SH-SY5Y (cell line): ENCODE measurements around the gene CCL26.

ENCODE experiments used
- GATA2 ChIP-seq: IDR thresholded peaks from 2 replicates; pipeline ENCODE4 v1.6.1; 2011; ENCODE audit warnings: mild to moderate bottlenecking, low read depth, low read length
- GATA3 ChIP-seq: IDR thresholded peaks from 2 replicates; pipeline ENCODE4 v1.6.1; 2011; ENCODE audit warnings: low read depth, mild to moderate bottlenecking, low read length, moderate library complexity

Gene CCL26

GRCh38 chr7:75804705-75805104 lies 32.7 kb upstream of the CCL26 start:
- TF ChIP-seq GATA3, result no peak
- no peak for TF ChIP-seq GATA2

- TF ChIP-seq GATA2 (no peak), GATA3 (no peak)
These were observed 32.0 kb upstream of the CCL26 start for GRCh38 chr7:75804004-75804403.

- no peak for TF ChIP-seq GATA2
- TF ChIP-seq GATA3, result no peak
These were observed 30.5 kb upstream of the CCL26 start for GRCh38 chr7:75802552-75802821.

- TF ChIP-seq GATA3, result no peak
- TF ChIP-seq GATA2, result no peak
These were observed 26.8 kb upstream of the CCL26 start for GRCh38 chr7:75798770-75799169.

- TF ChIP-seq GATA2 (no peak), GATA3 (no peak)
These were observed 24.4 kb upstream of the CCL26 start for GRCh38 chr7:75796420-75796819.

GRCh38 chr7:75795831-75796285 lies 23.8 kb upstream of the CCL26 start:
- TF ChIP-seq GATA3 (no peak), GATA2 (no peak)

GRCh38 chr7:75793676-75794075 lies 21.7 kb upstream of the CCL26 start:
- TF ChIP-seq GATA3 (no peak), GATA2 (no peak)

GRCh38 chr7:75789361-75789924 lies 17.4 kb upstream of the CCL26 start:
- TF ChIP-seq GATA3 (no peak), GATA2 (no peak)

GRCh38 chr7:75776295-75776971 lies 4.4 kb upstream of the CCL26 start:
- TF ChIP-seq GATA3 (no peak), GATA2 (no peak)

- TF ChIP-seq GATA2, result no peak
- no peak for TF ChIP-seq GATA3
These were observed 787 bp downstream of the CCL26 start for GRCh38 chr7:75771224-75771623.

GRCh38 chr7:75762350-75762917 lies 9.6 kb downstream of the CCL26 start:
- peak; percentile 89 for TF ChIP-seq GATA2
- peak; percentile 69; the same call in 1 of the 2 replicates for TF ChIP-seq GATA3

GRCh38 chr7:75758491-75758890 lies 13.5 kb downstream of the CCL26 start:
- no peak for TF ChIP-seq GATA2
- TF ChIP-seq GATA3, result no peak

- TF ChIP-seq GATA3, result no peak
- no peak for TF ChIP-seq GATA2
These were observed 14.2 kb downstream of the CCL26 start for GRCh38 chr7:75757860-75758259.

GRCh38 chr7:75756991-75757676 lies 14.9 kb downstream of the CCL26 start:
- TF ChIP-seq GATA2, result no peak
- no peak for TF ChIP-seq GATA3
